Measurements from ENCODE around the gene NTF3. TPM values are rescaled to one million over a fixed set of nuclear protein-coding genes. Genes with fewer than 3 reads are reported as not detected.

Gene NTF3
- total RNA-seq, 2 donors from 2014 or later: 0.63 to 0.67 TPM

DNA sequence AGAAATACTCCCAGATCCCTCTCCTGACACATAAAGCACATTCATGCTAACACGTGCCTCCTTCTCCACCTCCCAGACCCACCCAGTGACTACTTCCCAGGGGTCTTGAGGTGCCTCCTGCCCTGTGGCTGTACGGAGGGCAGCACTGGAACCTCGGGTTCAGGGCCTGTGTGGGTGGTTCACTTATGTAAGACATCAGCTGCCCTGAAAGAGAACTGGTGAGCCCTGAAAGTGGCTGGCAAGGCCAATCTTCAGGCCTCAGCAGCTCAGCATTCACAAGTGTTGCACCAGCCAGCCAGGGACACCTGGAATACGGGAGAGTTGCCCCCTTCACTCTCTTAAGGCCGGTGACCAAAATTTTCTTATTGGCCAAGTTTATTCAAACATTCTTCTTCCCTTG, 38.9 kb upstream of the NTF3 start:
- Histone ChIP-seq H3K36me3 (no peaks in the 10 kb centered on the region), H3K4me3 (no peak overlapping the region), H3K9me3 (no peaks in the 10 kb centered on the region), H3K27me3 (no peaks in the 10 kb centered on the region), H3K27ac (no peak overlapping the region), H3K4me1 (no peaks in the 10 kb centered on the region)
- TF ChIP-seq, protein P1, sequence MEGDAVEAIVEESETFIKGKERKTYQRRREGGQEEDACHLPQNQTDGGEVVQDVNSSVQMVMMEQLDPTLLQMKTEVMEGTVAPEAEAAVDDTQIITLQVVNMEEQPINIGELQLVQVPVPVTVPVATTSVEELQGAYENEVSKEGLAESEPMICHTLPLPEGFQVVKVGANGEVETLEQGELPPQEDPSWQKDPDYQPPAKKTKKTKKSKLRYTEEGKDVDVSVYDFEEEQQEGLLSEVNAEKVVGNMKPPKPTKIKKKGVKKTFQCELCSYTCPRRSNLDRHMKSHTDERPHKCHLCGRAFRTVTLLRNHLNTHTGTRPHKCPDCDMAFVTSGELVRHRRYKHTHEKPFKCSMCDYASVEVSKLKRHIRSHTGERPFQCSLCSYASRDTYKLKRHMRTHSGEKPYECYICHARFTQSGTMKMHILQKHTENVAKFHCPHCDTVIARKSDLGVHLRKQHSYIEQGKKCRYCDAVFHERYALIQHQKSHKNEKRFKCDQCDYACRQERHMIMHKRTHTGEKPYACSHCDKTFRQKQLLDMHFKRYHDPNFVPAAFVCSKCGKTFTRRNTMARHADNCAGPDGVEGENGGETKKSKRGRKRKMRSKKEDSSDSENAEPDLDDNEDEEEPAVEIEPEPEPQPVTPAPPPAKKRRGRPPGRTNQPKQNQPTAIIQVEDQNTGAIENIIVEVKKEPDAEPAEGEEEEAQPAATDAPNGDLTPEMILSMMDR (IDR thresholded peaks at IDR 0.05): no peak
- no peak for DNase-seq (ENCODE audit: low spot score)

DNA sequence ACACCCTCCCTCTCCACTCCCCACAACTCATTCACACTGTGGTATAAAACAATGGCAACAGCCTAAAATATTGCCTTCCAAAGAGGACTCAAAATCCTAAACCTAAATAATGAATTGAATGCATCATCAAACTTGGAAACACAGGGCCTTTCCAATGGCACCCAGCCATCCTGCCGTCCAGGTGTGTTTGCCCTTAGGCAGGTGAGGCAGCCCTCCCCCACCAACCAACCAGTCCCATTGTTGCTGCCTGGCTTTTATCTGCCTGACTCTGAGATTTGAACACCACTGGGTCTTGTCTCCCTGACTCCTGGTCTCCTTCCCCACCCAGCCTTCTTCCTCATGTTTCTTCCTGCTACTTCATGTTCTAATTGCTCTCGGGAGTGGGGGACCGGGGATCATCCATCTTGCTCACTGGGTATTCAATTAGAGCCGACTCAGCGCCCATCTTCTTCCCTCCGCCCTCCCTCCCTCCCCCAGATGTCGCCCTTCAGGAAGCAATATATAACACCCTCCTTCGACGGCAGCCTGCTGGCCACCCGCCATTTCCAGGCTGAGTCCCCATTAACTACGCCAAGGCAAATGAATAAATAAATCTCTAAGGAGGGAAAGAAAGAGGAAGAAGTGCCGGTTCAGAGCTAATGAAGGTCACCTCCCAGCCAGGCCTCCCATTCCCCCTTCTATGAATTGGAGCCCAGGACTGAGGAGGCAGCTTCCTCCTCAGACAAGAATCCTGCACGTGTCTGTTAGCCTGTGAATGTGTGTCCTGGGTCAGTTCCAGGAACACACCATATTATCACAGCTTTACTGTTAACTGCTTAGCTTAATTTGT, 36.3 kb upstream of the NTF3 start:
- Histone ChIP-seq H3K4me1 (no peaks in the 10 kb centered on the region), H3K27me3 (peaks cover 0 to 3% of the 10 kb centered on the region in 2 donors), H3K27ac (no peak overlapping the region), H3K36me3 (no peaks in the 10 kb centered on the region), H3K4me3 (no peak overlapping the region), H3K9me3 (no peaks in the 10 kb centered on the region)
- no peak for DNase-seq (ENCODE audit: low spot score)
- TF ChIP-seq, protein P1 (IDR thresholded peaks at IDR 0.05): no peak

DNA sequence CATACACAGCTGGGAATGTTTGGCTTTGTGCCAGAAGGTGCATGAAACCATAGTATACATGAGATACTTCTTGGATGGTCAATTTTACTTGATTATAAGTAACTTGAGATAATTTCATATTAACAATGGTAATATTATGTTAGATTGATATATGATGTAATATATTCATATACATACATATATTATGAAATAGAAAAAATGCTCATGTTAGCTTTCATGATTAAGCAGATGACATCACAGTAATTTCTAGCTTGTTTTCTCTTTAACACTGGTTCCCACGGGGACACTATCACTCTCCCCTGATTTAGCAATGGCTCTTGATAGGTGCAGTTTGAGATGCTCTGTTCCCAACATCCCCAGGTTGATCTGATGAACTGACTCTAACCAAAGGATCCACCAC, 35.4 kb upstream of the NTF3 start:
- Histone ChIP-seq H3K9me3 (no peaks in the 10 kb centered on the region), H3K27me3 (peaks cover 0 to 3% of the 10 kb centered on the region in 2 donors), H3K4me1 (no peaks in the 10 kb centered on the region), H3K4me3 (no peak overlapping the region), H3K36me3 (no peaks in the 10 kb centered on the region), H3K27ac (no peak overlapping the region)
- TF ChIP-seq, protein P1 (IDR thresholded peaks at IDR 0.05): no peak
- DNase-seq (ENCODE audit: low spot score): no peak

DNA sequence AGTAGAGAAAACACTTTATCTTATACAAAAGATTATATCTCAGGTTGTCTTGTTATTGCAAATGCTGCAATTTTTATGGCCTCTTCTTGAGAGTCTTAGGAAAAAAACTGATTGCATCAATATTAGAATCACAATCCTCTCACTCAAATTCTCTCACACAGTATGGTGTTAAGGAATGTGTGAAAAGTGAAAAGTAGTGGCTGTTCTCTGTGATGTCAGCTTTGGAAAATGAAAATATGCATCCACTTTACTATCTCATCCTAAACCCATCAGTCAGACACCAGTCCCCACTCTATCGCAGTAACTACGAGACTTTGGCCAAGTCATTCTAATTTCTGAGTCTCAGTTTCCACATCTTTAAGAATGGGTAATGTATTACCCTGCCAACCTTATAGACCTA, 32.6 kb upstream of the NTF3 start:
- no peak overlapping the region for H3K4me3 ChIP-seq
- H3K36me3 ChIP-seq: no peaks in the 10 kb centered on the region
- no peaks in the 10 kb centered on the region for H3K9me3 ChIP-seq
- no peaks in the 10 kb centered on the region for H3K4me1 ChIP-seq
- TF ChIP-seq, protein P1 (IDR thresholded peaks at IDR 0.05): no peak
- H3K27ac ChIP-seq: no peak overlapping the region
- DNase-seq (ENCODE audit: low spot score): no peak
- peaks cover 0 to 3% of the 10 kb centered on the region in 2 donors for H3K27me3 ChIP-seq

DNA sequence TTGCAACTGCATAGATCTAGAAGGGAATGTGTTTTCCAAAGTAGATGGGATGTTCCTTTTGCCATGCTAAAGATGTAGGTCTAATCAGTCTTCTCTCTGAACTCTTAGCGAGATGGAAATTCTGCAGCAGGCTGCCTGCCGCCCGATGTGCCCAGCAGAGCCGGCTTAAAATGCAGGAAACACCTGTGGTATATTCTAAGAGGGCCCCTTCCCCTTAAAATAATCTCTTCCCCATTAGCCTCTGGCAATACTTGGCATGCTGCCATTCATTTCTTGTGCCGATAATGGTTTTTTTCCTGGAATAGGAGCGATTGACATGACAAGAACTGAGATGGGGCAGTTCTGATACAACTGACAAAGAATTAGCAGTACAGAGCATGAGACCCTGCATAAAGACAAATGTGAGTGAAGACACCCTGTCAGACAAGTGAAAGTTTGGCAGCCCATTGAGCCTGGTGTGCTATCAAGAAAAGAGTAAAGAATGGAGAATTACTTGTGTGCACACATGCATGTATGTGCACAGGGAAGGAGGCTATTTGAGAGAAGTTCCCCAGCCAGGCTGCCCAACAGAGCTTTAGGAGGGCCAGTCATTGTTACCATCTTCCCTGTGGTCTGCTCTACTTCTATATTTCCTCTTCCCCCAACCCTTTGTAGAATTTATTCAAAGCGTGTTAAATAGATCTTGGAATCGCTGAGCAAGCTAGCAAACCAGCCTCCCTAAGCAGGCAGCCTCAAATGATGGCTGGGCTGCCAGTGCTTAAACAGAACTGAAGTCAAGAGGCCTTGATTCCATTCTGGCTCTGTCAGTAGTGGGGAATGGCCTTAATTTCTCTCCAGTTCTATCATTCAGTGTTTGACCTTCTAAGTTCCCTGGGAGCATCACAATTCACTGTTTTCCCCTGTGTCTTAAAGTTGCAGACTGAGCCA, 29.6 kb upstream of the NTF3 start:
- Histone ChIP-seq H3K27me3 (peaks cover 0 to 3% of the 10 kb centered on the region in 2 donors), H3K4me1 (no peaks in the 10 kb centered on the region), H3K36me3 (no peaks in the 10 kb centered on the region), H3K9me3 (no peaks in the 10 kb centered on the region), H3K27ac (no peak overlapping the region), H3K4me3 (no peak overlapping the region)
- no peak for DNase-seq (ENCODE audit: low spot score)
- TF ChIP-seq, protein P1 (IDR thresholded peaks at IDR 0.05): no peak
